GM12801 (cell line): ENCODE results near the gene ACBD4.

Experiments used
- CTCF ChIP-seq: IDR thresholded peaks from one replicate; pipeline ENCODE4 v1.5.1; 2011; ENCODE audit warnings: control low read depth; ENCODE audit not compliant: insufficient read length; ENCODE audit errors: extremely low read depth

ACBD4 gene

GRCh38 chr17:45091778-45092425 lies 43.6 kb upstream of the ACBD4 start:
- TF ChIP-seq CTCF: no peak

- TF ChIP-seq CTCF: no peak
These were observed 42.5 kb upstream of the ACBD4 start for GRCh38 chr17:45092911-45093430.

DNA sequence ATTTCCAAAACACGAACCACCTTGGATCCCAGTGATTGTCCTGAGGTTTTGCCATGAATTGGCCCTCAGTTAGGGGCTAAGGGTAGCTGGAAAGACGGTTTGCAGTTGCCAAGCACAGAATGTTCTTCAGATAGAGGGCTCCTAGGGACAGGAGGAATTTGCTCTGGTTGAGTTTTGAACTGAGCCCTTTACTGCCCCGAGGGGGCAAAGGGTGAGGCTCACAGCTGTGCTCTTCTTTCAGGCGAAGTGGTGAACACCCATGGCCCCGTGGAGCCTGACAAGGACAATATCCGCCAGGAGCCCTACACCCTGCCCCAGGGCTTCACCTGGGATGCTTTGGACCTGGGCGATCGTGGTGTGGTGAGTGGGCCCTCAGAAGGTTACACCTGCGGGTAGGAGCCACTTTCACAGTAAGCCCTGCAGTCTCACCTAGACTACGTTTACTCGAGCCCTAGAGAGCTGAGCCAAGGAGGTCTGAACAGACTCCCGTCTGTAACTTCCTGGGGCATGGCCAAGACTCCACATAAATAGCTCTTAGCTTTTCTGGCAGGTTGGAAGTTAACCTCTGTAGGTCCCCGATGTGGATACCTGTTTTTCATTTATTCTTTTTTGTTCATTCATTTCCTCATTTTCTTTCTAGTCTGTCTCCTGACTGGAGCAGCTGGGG lies 41.9 kb upstream of the ACBD4 start:
- TF ChIP-seq CTCF: no peak

DNA sequence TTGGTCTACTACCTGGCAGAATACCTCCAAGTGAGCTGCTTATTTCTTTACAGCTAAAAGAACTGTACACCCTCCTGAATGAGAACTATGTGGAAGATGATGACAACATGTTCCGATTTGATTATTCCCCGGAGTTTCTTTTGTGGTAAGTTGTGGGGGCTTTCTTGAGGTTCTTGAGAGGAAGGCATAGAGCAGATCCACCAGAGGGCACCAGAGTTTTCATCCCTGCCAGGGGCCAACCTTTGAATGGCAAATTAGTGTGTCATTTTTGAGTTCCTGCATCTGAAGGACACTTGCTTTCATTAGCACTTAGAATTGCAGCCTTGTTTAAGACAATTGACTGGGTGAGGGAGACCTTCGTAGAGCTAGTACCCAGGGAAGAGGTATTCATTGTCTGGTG lies 39.3 kb upstream of the ACBD4 start:
- no peak for TF ChIP-seq CTCF

GRCh38 chr17:45096926-45097325 lies 38.6 kb upstream of the ACBD4 start:
- TF ChIP-seq CTCF: no peak

DNA sequence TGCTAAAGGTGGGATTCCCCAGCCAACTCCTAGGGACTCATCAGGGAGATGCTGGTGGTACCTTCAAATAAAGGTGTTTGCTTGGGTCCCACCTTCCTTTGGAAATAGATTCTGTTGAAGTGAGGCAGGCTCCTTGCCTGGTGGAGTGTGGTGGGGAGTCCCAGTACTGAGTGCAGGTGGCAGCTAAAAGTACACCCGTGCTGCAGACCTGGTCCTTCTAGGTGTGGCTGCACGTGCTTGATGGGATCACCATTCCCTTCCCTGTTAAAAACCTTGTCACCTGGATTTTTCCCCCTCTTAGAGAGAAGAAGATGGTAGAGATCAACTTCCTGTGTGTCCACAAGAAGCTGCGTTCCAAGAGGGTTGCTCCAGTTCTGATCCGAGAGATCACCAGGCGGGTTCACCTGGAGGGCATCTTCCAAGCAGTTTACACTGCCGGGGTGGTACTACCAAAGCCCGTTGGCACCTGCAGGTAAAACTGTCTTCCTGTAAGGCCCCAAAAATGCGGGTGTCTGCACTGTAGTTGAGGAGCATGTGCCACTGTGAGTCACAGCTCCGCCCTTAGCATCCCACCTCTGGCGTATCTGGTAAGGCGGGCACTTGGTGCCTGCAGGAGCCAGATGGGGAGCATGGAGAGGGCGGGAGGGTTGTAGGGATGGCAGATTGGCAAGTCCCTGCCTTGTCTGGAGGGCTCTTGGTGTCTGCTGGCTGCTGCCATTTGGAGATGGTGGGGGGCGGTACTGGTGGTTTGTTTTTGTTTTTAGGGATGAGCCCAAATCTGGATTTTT lies 37.2 kb upstream of the ACBD4 start:
- no peak for TF ChIP-seq CTCF

- no peak for TF ChIP-seq CTCF
These were observed 36.4 kb upstream of the ACBD4 start for GRCh38 chr17:45098869-45099616.
